GM12872 (cell line): ENCODE data around the gene COL16A1.

Experiments
- CTCF ChIP-seq: IDR thresholded peaks from 3 replicates; pipeline ENCODE4 v1.5.1; 2011; ENCODE audit warnings: low read depth, mild to moderate bottlenecking, low read length, moderate library complexity; ENCODE audit not compliant: insufficient read depth

The COL16A1 gene

DNA sequence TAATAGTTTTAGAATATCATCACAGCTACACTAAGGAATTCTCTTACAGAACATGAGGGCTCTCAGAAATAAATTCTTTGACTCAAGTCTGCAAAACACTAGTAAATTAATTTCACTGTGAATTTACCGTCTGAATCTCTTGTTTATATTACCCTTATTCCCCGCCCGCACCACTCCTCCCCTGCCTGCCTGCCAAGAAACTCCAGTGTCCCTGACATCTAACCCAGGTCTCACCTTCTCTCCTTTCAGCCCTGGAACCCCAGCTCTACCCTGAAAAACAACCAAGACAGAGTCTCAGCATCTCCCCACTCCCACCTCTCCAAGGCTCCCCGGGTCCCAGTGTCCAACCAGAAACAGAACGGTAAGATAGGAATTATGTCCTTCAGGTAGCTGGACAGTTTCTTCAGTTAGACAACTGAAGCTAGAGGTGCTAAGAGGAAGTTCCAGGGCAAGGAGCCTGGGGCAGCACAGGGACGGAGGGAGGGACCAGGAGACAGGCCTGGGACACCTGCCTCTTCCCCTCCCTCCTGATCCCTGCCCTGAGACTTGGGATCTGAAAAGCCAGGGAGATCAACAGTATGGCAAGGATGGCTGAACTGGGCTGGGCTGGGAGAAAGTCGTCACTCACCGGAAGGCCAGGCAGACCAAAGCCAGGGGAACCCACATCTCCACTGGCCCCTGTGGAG is 15.4 kb downstream of the COL16A1 start:
- TF ChIP-seq CTCF, result no peak

GRCh38 chr1:31687601-31688000 is 16.2 kb downstream of the COL16A1 start:
- TF ChIP-seq CTCF, result no peak

DNA sequence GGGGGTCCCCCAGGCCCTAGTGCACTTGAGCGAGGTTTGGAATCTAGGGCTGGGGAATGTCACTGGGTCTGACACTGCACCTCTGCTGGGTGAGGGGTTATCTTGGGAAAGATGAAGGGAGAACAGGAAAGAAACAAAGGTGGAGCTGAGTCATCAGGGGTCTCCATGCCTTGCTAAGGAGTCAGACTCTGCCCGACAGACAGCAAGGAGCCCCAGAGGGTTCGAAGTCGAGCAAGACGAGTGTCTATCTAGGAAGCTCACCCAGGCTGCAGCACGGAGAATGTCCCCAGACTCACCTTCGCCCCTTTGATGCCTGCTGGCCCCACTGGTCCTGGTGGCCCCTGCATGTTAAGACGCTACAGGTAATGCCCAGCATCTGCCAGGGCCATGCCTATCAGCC is 18.0 kb downstream of the COL16A1 start:
- no peak for TF ChIP-seq CTCF

- TF ChIP-seq CTCF, result peak; percentile 67
These were observed 19.8 kb downstream of the COL16A1 start for GRCh38 chr1:31683997-31684396.

- no peak for TF ChIP-seq CTCF
These were observed 22.4 kb downstream of the COL16A1 start for GRCh38 chr1:31681415-31681814.

- no peak for TF ChIP-seq CTCF
These were observed 24.1 kb downstream of the COL16A1 start for GRCh38 chr1:31679676-31680230.

DNA sequence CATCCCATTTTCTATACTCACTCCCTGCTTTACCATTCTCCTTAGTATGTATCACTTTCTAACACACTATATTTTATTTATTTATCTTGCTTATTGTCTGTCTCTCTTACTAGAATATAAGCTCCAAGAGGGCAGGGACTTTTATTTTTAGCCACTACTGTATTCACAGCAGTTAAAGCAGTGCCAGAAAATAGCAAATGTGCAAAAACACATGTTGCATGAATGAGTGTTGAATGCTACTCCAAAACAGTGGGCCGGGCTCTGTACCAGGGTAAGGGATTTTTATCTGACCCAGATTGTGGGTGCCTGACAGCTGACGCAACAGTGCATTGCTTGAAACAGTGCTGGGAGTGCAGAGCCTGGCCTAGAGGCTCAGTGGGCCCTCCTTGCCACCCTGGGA is 24.7 kb downstream of the COL16A1 start:
- no peak for TF ChIP-seq CTCF

DNA sequence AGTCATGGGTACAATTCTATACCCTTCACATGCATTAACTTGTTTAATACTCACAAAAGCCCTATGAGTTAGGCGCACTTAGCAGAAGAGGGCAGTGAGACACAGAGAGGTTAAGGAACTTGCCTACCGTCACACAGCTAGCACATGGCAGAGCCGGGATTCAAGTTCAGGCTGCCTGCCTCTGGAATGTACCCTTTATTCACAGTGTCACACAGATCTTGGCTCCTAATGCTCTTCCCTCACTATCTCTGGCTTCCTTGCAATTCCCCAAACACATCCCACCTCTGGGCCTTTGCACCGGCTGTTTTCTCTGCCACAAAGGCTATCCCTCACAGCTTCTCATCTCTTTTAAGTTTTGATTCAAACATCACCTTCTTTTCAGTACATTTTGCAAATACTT is 25.1 kb downstream of the COL16A1 start:
- TF ChIP-seq CTCF, result no peak
